Right lobe of liver (tissue), 6 donors: ENCODE measurements around the gene EIF2B4. TPM values are rescaled to one million over a fixed set of nuclear protein-coding genes. Genes with fewer than 3 reads are reported as not detected.

Source experiments
- ATAC-seq, 4 donors: fragments of 200-7000 bp; cut with Tn5 transposase; one replicate each; pipeline ENCODE4 v1.9.1; 2020; ENCODE audit warnings: mild to moderate bottlenecking in 4 of 4, moderate library complexity in 4 of 4
- DNase-seq, 3 donors: peaks; one replicate each; pipeline ENCODE4 v3.0.0-alpha.2; 2020
- H3K27ac ChIP-seq, 3 donors: fragments of 200-600 bp; one replicate each; pipeline ENCODE4 v1.8.0; 2022
- H3K27me3 ChIP-seq, 2 donors: fragments of 200-600 bp; one replicate each; pipeline ENCODE4 v1.8.0; 2022
- H3K36me3 ChIP-seq, 4 donors: fragments of 200-600 bp; sonication (generic) in 1 of 4; one replicate each; pipeline versions ENCODE4 v1.5.1 to v1.8.0; 2017 to 2022; ENCODE audit warnings: control low read depth in 1 of 4
- H3K4me1 ChIP-seq, 4 donors: fragments of 200-600 bp; sonication (generic) in 1 of 4; one replicate each; pipeline versions ENCODE4 v1.5.1 to v1.8.0; 2017 to 2022; ENCODE audit warnings: control low read depth in 1 of 4
- H3K4me3 ChIP-seq, 3 donors: fragments of 200-600 bp; one replicate each; pipeline ENCODE4 v1.8.0; 2022
- H3K9me3 ChIP-seq, 4 donors: fragments of 200-600 bp; sonication (generic) in 1 of 4; one replicate each; pipeline versions ENCODE4 v1.5.1 to v1.8.0; 2017 to 2022; ENCODE audit warnings: control low read depth in 1 of 4
- POLR2A ChIP-seq: fragments of 450-650 bp; IDR thresholded peaks from one replicate; pipeline ENCODE4 v1.6.1; 2017; ENCODE audit warnings: antibody characterized with exemption, mild to moderate bottlenecking
- WGBS: methylation state at CpG from one replicate; pipeline ENCODE4 v1.1.6; 2018; ENCODE audit warnings: low coverage, low lambda C conversion rate; ENCODE audit not compliant: insufficient coverage; ENCODE audit errors: missing lambda C conversion rate; 5-methylcytosine and 5-hydroxymethylcytosine counted together
- intact Hi-C, 2 donors: fragments of 100-400 bp; cut with DNase I; formaldehyde crosslinking; loops; one replicate each; pipeline versions ENCODE4 v1.11.2 to v1.14.1; 2022
- total RNA-seq, 6 experiments: library from RNA; depleted of rRNA in 2 of 6; stranded (reverse); fragments of >200 nt in 2 of 6; fragmentation: NEBNext Ultra II Directional in 3 of 6; extraction: Animal tissue kit (Norgen Biotek cat#: 25700) in 3 of 6; gene quantifications; one replicate each; pipeline versions ENCODE4 v1.1.0 to v1.2.4, GENCODE V29; 2016 to 2023
- TF ChIP-seq, protein P1 (sequence below), 4 donors: fragments of 200-600 bp in 3 of 4; fragments of 450-650 bp in 1 of 4; IDR thresholded peaks; one replicate each; pipeline versions ENCODE4 v1.5.1 to v1.8.0; 2016 to 2022; ENCODE audit warnings: antibody characterized with exemption in 4 of 4, mild to moderate bottlenecking in 2 of 4
- donor health status: DM: no; HTN: yes; CAD: no.
- donor health status: DM: no; HTN: no; CAD: no.
- donor health status: DM: no; HTN: no; CAD: no.
- donor health status: DM: no; HTN: yes; CAD: no.
- donor health status: DM: no; HTN: yes; CAD: no.

The EIF2B4 gene
- total RNA-seq, 6 experiments from 2014 or later, result 17.6 to 25.0 (median 20.9) TPM

DNA sequence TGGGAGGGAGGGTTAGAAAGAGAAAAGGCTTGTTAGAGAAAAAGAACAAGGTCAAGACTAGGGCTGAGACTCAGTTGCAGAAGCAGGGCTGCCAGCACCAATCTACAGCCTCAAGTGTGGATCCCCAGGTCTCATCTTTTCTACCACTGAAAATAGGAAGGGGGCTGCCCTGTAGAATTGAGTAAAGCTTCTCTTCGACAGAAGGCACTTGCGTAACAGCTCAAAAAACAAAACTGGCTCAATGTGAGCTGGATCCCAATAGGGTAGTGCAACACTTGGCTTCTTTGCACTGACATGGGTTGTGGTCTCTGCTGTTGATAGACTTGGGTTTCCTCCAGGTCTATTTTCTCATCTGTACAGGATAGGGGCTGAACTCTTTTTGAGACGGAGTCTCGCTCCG is 45.4 kb downstream of the EIF2B4 start:
- no peak overlapping the region for H3K4me3 ChIP-seq
- H3K36me3 ChIP-seq, result peaks cover 0 to 39% (median 14%) of the 10 kb centered on the region in 4 donors
- no peaks in the 10 kb centered on the region for H3K27me3 ChIP-seq
- H3K9me3 ChIP-seq, result no peaks in the 10 kb centered on the region
- 61% methylated on average over 2 of the region's 5 CpGs for WGBS
- no peak overlapping the region for H3K27ac ChIP-seq
- TF ChIP-seq, protein P1, sequence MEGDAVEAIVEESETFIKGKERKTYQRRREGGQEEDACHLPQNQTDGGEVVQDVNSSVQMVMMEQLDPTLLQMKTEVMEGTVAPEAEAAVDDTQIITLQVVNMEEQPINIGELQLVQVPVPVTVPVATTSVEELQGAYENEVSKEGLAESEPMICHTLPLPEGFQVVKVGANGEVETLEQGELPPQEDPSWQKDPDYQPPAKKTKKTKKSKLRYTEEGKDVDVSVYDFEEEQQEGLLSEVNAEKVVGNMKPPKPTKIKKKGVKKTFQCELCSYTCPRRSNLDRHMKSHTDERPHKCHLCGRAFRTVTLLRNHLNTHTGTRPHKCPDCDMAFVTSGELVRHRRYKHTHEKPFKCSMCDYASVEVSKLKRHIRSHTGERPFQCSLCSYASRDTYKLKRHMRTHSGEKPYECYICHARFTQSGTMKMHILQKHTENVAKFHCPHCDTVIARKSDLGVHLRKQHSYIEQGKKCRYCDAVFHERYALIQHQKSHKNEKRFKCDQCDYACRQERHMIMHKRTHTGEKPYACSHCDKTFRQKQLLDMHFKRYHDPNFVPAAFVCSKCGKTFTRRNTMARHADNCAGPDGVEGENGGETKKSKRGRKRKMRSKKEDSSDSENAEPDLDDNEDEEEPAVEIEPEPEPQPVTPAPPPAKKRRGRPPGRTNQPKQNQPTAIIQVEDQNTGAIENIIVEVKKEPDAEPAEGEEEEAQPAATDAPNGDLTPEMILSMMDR (IDR thresholded peaks at IDR 0.05), result no peak
- no peak for TF ChIP-seq POLR2A
- no peak for DNase-seq
- intact Hi-C loops, result no loop called here
- no peak for ATAC-seq
- H3K4me1 ChIP-seq, result peaks cover 0 to 20% (median 9%) of the 10 kb centered on the region in 4 donors

DNA sequence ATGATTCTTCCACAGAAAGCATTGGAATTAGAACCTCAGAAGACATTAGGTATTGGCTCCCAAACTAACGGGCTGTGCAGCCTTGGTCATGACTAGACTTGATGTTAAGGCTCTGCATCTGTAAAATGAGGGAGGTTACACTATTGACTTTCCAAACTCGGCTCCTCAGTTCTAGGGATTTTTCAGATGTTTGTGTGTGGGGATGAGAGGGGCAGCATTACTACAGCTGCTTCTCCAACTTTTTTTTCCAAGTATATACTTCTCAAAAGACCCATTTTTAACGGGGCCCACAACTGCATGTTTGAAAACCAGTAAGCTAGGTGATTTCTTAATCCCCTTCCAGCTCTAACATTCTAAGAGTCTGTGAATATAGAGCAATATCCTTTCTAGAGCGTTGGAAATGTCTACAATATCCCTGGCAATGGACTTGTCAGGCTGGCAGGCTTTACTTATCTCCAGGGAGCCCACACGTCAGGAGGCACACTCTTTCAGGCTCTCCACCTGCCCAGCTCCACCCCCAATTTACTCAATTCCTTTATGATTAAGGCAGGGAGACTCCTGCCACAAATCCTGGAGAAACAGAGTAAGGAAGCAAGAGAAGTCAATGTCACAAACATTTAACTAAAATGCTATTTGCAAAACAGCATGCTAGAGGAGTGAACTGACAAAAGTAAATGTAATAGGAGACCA is 46.4 kb downstream of the EIF2B4 start:
- no peak for DNase-seq
- H3K27ac ChIP-seq, result peak overlapping the region; percentile 85 to 95 (median 94)
- no peak for TF ChIP-seq POLR2A
- TF ChIP-seq, protein P1 (IDR thresholded peaks at IDR 0.05), result no peak
- H3K9me3 ChIP-seq, result no peaks in the 10 kb centered on the region
- H3K4me1 ChIP-seq, result peaks cover 0 to 20% (median 9%) of the 10 kb centered on the region in 4 donors
- no peaks in the 10 kb centered on the region for H3K27me3 ChIP-seq
- peak overlapping the region; percentile 72 to 83 (median 74) for H3K4me3 ChIP-seq
- intact Hi-C loops, result no loop called here
- peak in 3 of 4 donors; percentile 2 to 14 (median 2) for ATAC-seq
- H3K36me3 ChIP-seq, result peaks cover 0 to 29% (median 9%) of the 10 kb centered on the region in 4 donors
- 8% methylated on average over 5 of the region's 5 CpGs for WGBS

DNA sequence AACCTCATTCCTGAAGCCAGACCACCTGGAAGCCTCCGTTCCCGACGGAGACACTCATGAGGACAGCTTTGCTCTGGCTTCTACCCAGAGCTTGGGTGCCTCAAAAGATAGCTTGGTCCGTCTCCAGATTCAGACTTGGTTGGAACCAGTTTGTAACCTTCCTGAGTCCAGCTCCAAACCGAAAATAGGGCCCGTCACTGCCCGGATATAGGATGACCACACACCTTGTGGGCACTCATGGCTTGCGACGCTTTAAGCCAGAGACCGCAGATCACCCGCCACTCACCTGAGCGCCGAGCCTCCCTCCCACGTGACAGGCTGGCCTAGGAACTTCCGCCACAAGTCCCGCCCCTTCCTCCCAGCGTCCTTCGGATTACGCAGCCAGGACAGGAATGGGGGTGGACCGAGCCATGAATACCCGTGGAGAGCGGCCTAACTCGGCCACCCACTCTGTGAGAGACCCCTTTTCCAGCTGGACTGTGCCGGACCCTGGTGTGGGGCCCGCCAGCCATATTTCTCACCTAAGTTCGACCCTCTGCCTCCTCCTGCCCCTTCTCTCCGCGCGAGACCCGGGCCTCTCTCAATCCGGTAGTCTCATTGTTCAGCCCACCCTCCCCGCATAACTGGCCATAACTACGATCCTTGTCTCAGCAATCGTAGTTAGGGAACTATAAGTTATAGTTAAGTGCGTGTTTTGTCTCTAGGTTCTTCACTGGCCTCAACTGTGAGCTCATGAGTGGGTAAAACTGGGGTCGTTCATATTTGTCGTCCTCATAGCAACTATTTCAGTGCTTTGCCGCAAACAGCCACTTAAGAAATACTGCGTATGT is 47.2 kb downstream of the EIF2B4 start, which contains the start of gene MPV17:
Gene MPV17, minus strand, starts transcription at position 332 of the 830 bp plus-strand sequence. CDS start 580 bp downstream, outside the sequence.
- 0% methylated on average over 18 of the region's 39 CpGs for WGBS
- ATAC-seq (peak; percentile 86 to 96 (median 92)), DNase-seq (peak; percentile 93 to 95 (median 94))
- Histone ChIP-seq H3K4me3 (peak within 1 kb of the TSS; percentile 72 to 83 (median 74)), H3K9me3 (no peaks in the 10 kb centered on the region), H3K4me1 (peaks cover 0 to 20% (median 9%) of the 10 kb centered on the region in 4 donors), H3K36me3 (peaks cover 0 to 21% (median 5%) of the 10 kb centered on the region in 4 donors), H3K27me3 (no peaks in the 10 kb centered on the region), H3K27ac (peak within 1 kb of the TSS; percentile 85 to 95 (median 94))
- intact Hi-C loops, result no loop called here
- peak; percentile 97 for TF ChIP-seq POLR2A
- TF ChIP-seq, protein P1 (IDR thresholded peaks at IDR 0.05), result no peak

DNA sequence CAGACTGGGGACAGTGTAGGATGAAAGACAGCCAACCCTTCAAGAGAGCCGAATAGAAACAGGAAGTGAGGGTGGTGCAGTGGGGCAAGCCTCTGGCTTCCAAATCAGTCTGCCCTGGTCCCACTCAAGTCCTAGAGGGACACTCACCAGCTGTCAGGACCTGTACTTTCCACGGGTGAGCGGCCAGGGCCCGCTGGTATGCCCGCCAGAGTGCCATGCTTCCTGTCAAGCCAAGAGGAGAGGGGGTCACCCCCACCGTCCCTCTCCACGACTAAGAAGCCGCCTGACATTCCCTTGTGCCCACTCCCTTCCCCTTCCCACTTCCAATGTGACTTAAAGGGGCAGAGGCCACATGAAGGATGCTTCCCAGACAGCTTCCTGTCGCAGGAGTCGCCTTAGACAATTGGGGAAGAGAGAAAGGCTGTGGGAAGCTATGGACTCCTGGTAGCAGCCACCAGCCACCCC is 47.8 kb downstream of the EIF2B4 start:
- intact Hi-C loops, result no loop called here
- WGBS, result 0% methylated on average over 5 of the region's 10 CpGs
- peak in 2 of 3 donors; percentile 32 to 57 for DNase-seq
- ATAC-seq, result peak; percentile 1 to 23 (median 4)
- Histone ChIP-seq H3K27me3 (no peaks in the 10 kb centered on the region), H3K27ac (peak overlapping the region; percentile 85 to 95 (median 94)), H3K4me3 (peak overlapping the region; percentile 72 to 83 (median 74)), H3K4me1 (peaks cover 0 to 20% (median 9%) of the 10 kb centered on the region in 4 donors), H3K9me3 (no peaks in the 10 kb centered on the region), H3K36me3 (peaks cover 0 to 15% (median 3%) of the 10 kb centered on the region in 4 donors)
- TF ChIP-seq, protein P1 (IDR thresholded peaks at IDR 0.05), result no peak
